Calu3 (cell line): ENCODE data around the gene SOX12. TPM values are rescaled to one million over a fixed set of nuclear protein-coding genes. Genes with fewer than 3 reads are reported as not detected.
"Not testable (repeated sequence)": the region's sequence is repeated elsewhere in the genome, so short reads cannot be mapped to it uniquely, and the experiment has no call there.

ENCODE experiments used
- BruUV-seq: library from RNA; stranded (reverse); fragments of 400-500 nt; replicated peaks from 2 replicates; lab custom pipeline; 2021; lab: Mats Ljungman, UMichigan
- CTCF ChIA-PET: fragments of 300-600 bp; sonication (Branson Sonifier 250); formaldehyde crosslinking; loops from one replicate; lab custom pipeline; 2022; ENCODE audit warnings: antibody characterized with exemption; lab: Charles Lee
- DNase-seq: peaks from one replicate; pipeline ENCODE4 v3.0.0; 2022
- H3K27ac Mint-ChIP-seq: one replicate; pipeline ENCODE4 v1.8.0; 2022; ENCODE audit warnings: mixed read lengths; ENCODE audit not compliant: unreplicated experiment
- H3K27me3 Mint-ChIP-seq: one replicate; pipeline ENCODE4 v1.8.0; 2022; ENCODE audit warnings: mixed read lengths; ENCODE audit not compliant: unreplicated experiment
- H3K36me3 Mint-ChIP-seq: one replicate; pipeline ENCODE4 v1.8.0; 2022; ENCODE audit warnings: mild to moderate bottlenecking, moderate library complexity, mixed read lengths; ENCODE audit not compliant: insufficient read depth, unreplicated experiment
- H3K4me1 Mint-ChIP-seq: one replicate; pipeline ENCODE4 v1.8.0; 2022; ENCODE audit warnings: mild to moderate bottlenecking, low read depth, mixed read lengths; ENCODE audit not compliant: unreplicated experiment
- H3K4me3 Mint-ChIP-seq: one replicate; pipeline ENCODE4 v1.8.0; 2022; ENCODE audit warnings: mild to moderate bottlenecking, low read depth, moderate library complexity, mixed read lengths; ENCODE audit not compliant: unreplicated experiment
- H3K9me3 Mint-ChIP-seq: one replicate; pipeline ENCODE4 v1.8.0; 2022; ENCODE audit warnings: low read depth, mixed read lengths; ENCODE audit not compliant: unreplicated experiment
- CTCF ChIP-seq: fragments of 200-600 bp; IDR thresholded peaks from one replicate; pipeline ENCODE4 v1.8.0; 2022; ENCODE audit warnings: antibody characterized with exemption; ENCODE audit not compliant: unreplicated experiment
- intact Hi-C: fragments of 100-400 bp; cut with micrococcal nuclease; formaldehyde crosslinking; loops from one replicate; pipeline ENCODE4 v1.10.0; 2022; ENCODE audit not compliant: unreplicated experiment
- total RNA-seq: library from RNA; stranded (reverse); gene quantifications from 2 replicates; pipeline ENCODE4 v1.2.3, GENCODE V29; 2022

The SOX12 gene
- total RNA-seq, 1 experiment from 2014 or later: 13.6 TPM

GRCh38 chr20:375265-375889, 50.0 kb downstream of the SOX12 start:
- Mint-ChIP-seq H3K4me1 (peaks cover 28% of the 10 kb centered on the region), H3K27ac (peak overlapping the region; percentile 47), H3K36me3 (peaks cover 31% of the 10 kb centered on the region), H3K9me3 (no peaks in the 10 kb centered on the region), H3K27me3 (no peaks in the 10 kb centered on the region), H3K4me3 (no peak overlapping the region)
- CTCF ChIA-PET: no interaction called here
- DNase-seq: no peak
- intact Hi-C loops: no loop called here
- no TSS peak for BruUV-seq
- no peak for TF ChIP-seq CTCF

GRCh38 chr20:376089-376488, 50.7 kb downstream of the SOX12 start:
- no TSS peak for BruUV-seq
- CTCF ChIA-PET: no interaction called here
- Mint-ChIP-seq H3K4me1 (peaks cover 21% of the 10 kb centered on the region), H3K36me3 (peaks cover 31% of the 10 kb centered on the region), H3K27me3 (no peaks in the 10 kb centered on the region), H3K4me3 (no peak overlapping the region), H3K27ac (no peak overlapping the region), H3K9me3 (no peaks in the 10 kb centered on the region)
- no peak for DNase-seq
- intact Hi-C loops: no loop called here
- no peak for TF ChIP-seq CTCF

- no peak for TF ChIP-seq CTCF
- CTCF ChIA-PET: no interaction called here
- H3K36me3 Mint-ChIP-seq: peaks cover 35% of the 10 kb centered on the region
- no peak overlapping the region for H3K27ac Mint-ChIP-seq
- peaks cover 14% of the 10 kb centered on the region for H3K4me1 Mint-ChIP-seq
- no peaks in the 10 kb centered on the region for H3K27me3 Mint-ChIP-seq
- no peaks in the 10 kb centered on the region for H3K9me3 Mint-ChIP-seq
- no peak overlapping the region for H3K4me3 Mint-ChIP-seq
- intact Hi-C loops: no loop called here
- no TSS peak for BruUV-seq
- no peak for DNase-seq
These were observed 51.4 kb downstream of the SOX12 start for GRCh38 chr20:376750-377149.

GRCh38 chr20:377578-377977, 52.2 kb downstream of the SOX12 start:
- BruUV-seq, H3K9me3 Mint-ChIP-seq, H3K4me1 Mint-ChIP-seq, DNase-seq, H3K27me3 Mint-ChIP-seq, H3K4me3 Mint-ChIP-seq, intact Hi-C loops: not testable (repeated sequence)
- Mint-ChIP-seq H3K36me3 (peaks cover 35% of the 10 kb centered on the region), H3K27ac (peak overlapping the region; percentile 68)
- CTCF ChIA-PET: interaction anchor here (0.7 kb wide), 1 partner anchor 119 kb away, joined by 5 read pairs; no protein-coding TSS in a partner anchor

- H3K4me3 Mint-ChIP-seq: no peak overlapping the region
These were observed 53.6 kb downstream of the SOX12 start for GRCh38 chr20:378961-379336.

More at GRCh38 chr20:378961-379336, 53.6 kb downstream of the SOX12 start:
- Mint-ChIP-seq H3K27ac (peak overlapping the region; percentile 20), H3K27me3 (no peaks in the 10 kb centered on the region), H3K36me3 (peaks cover 48% of the 10 kb centered on the region), H3K4me1 (peaks cover 19% of the 10 kb centered on the region), H3K9me3 (no peaks in the 10 kb centered on the region)
- no TSS peak for BruUV-seq
- intact Hi-C loops: no loop called here
- DNase-seq: no peak
- no peak for TF ChIP-seq CTCF
- CTCF ChIA-PET: interaction anchor here (1.0 kb wide), 1 partner anchor 16 kb away, joined by 3 read pairs; no protein-coding TSS in a partner anchor
